GM19099 (cell line): ENCODE data around the gene ZCCHC7.

ENCODE experiments used
- POLR2A ChIP-seq: IDR thresholded peaks from 3 replicates; pipeline ENCODE4 v1.6.1; 2011; ENCODE audit warnings: low read depth; ENCODE audit not compliant: insufficient read length; ENCODE audit errors: extremely low read depth

The ZCCHC7 gene

GRCh38 chr9:37350486-37351190 is 230.3 kb downstream of the ZCCHC7 start:
- no peak for TF ChIP-seq POLR2A

GRCh38 chr9:37353791-37354190 is 233.4 kb downstream of the ZCCHC7 start:
- TF ChIP-seq POLR2A = no peak

- TF ChIP-seq POLR2A = no peak
Measured at GRCh38 chr9:37362430-37362829, 242.1 kb downstream of the ZCCHC7 start.

- no peak for TF ChIP-seq POLR2A
Measured at GRCh38 chr9:37363124-37363523, 242.8 kb downstream of the ZCCHC7 start.

GRCh38 chr9:37364136-37364535 is 243.8 kb downstream of the ZCCHC7 start:
- TF ChIP-seq POLR2A = no peak

GRCh38 chr9:37364751-37365360 is 244.5 kb downstream of the ZCCHC7 start:
- no peak for TF ChIP-seq POLR2A

- peak; percentile 70 for TF ChIP-seq POLR2A
Measured at GRCh38 chr9:37369671-37370070, 249.3 kb downstream of the ZCCHC7 start.

- no peak for TF ChIP-seq POLR2A
Measured at GRCh38 chr9:37370282-37370681, 249.9 kb downstream of the ZCCHC7 start.

- TF ChIP-seq POLR2A = peak; percentile 69
Measured at GRCh38 chr9:37370968-37371563, 250.7 kb downstream of the ZCCHC7 start.

GRCh38 chr9:37371565-37372464 is 251.4 kb downstream of the ZCCHC7 start:
- TF ChIP-seq POLR2A = no peak

- no peak for TF ChIP-seq POLR2A
Measured at GRCh38 chr9:37372839-37373238, 252.5 kb downstream of the ZCCHC7 start.

- TF ChIP-seq POLR2A = no peak
Measured at GRCh38 chr9:37373621-37374020, 253.2 kb downstream of the ZCCHC7 start.

- TF ChIP-seq POLR2A = no peak
Measured at GRCh38 chr9:37374892-37375291, 254.5 kb downstream of the ZCCHC7 start.

GRCh38 chr9:37377688-37378612 is 257.6 kb downstream of the ZCCHC7 start:
- TF ChIP-seq POLR2A = peak; percentile 39
